ENCODE data around the gene ANGEL1. TPM values are rescaled to one million over a fixed set of nuclear protein-coding genes. Genes with fewer than 3 reads are reported as not detected.

ANGEL1 gene
- 10 to 100 TPM in 11 of 12 donors, not detected in 1; 12.7 to 31.7 (median 20.3) TPM for polyA plus RNA-seq (ENCODE audit: insufficient read length in 12 of 12)
- long read RNA-seq, donor 1, full-length matches to known transcripts: 3 of 3 reads
- long read RNA-seq, donor 1, partial matches to known transcripts: 0 of 3 reads
- long read RNA-seq, donor 1, other reads (novel, unspliced or antisense): 0 of 3 reads
- long read RNA-seq, donor 2, full-length matches to known transcripts: 2 of 2 reads
- long read RNA-seq, donor 2, partial matches to known transcripts: 0 of 2 reads
- long read RNA-seq, donor 2, other reads (novel, unspliced or antisense): 0 of 2 reads
- long read RNA-seq, donor 3, full-length matches to known transcripts: 2 of 2 reads
- long read RNA-seq, donor 3, partial matches to known transcripts: 0 of 2 reads
- long read RNA-seq, donor 3, other reads (novel, unspliced or antisense): 0 of 2 reads
- long read RNA-seq, donor 4, full-length matches to known transcripts: 1 of 1 reads
- long read RNA-seq, donor 4, partial matches to known transcripts: 0 of 1 reads
- long read RNA-seq, donor 4, other reads (novel, unspliced or antisense): 0 of 1 reads
- long read RNA-seq, donor 5, full-length matches to known transcripts: 5 of 5 reads
- long read RNA-seq, donor 5, partial matches to known transcripts: 0 of 5 reads
- long read RNA-seq, donor 5, other reads (novel, unspliced or antisense): 0 of 5 reads
- long read RNA-seq, donor 6, partial matches to known transcripts: 0 of 1 reads
- long read RNA-seq, donor 6, other reads (novel, unspliced or antisense): 0 of 1 reads
- long read RNA-seq, donor 7, full-length matches to known transcripts: 1 of 1 reads
- long read RNA-seq, donor 7, partial matches to known transcripts: 0 of 1 reads
- long read RNA-seq, donor 7, other reads (novel, unspliced or antisense): 0 of 1 reads
- long read RNA-seq, donor 8, partial matches to known transcripts: 0 of 1 reads
- long read RNA-seq, donor 8, other reads (novel, unspliced or antisense): 0 of 1 reads
- long read RNA-seq, donor 9, full-length matches to known transcripts: 1 of 1 reads
- long read RNA-seq, donor 9, partial matches to known transcripts: 0 of 1 reads
- long read RNA-seq, donor 9, other reads (novel, unspliced or antisense): 0 of 1 reads
- long read RNA-seq, donor 10, full-length matches to known transcripts: 1 of 1 reads
- long read RNA-seq, donor 10, partial matches to known transcripts: 0 of 1 reads
- long read RNA-seq, donor 10, other reads (novel, unspliced or antisense): 0 of 1 reads
- long read RNA-seq, donor 11, full-length matches to known transcripts: 1 of 1 reads
- long read RNA-seq, donor 11, partial matches to known transcripts: 0 of 1 reads
- long read RNA-seq, donor 11, other reads (novel, unspliced or antisense): 0 of 1 reads

GRCh38 chr14:76812422-76813383 is at the start of gene ANGEL1:
Gene ANGEL1, minus strand, starts transcription at chr14:76812882. Its CDS starts 55 bp downstream, at chr14:76812827.
- peak; percentile 90 for DNase-seq

GRCh38 chr14:76861574-76862255 is 49.0 kb upstream of the ANGEL1 start:
- DNase-seq: no peak

- no peak for DNase-seq
Measured at GRCh38 chr14:76856769-76857168, 44.1 kb upstream of the ANGEL1 start.

GRCh38 chr14:76855066-76855465 is 42.4 kb upstream of the ANGEL1 start:
- no peak for DNase-seq

- no peak for DNase-seq
Measured at GRCh38 chr14:76848879-76849278, 36.2 kb upstream of the ANGEL1 start.

GRCh38 chr14:76846331-76847047 is 33.8 kb upstream of the ANGEL1 start:
- DNase-seq: no peak

- DNase-seq: no peak
Measured at GRCh38 chr14:76844223-76844622, 31.5 kb upstream of the ANGEL1 start.

- DNase-seq: no peak
Measured at GRCh38 chr14:76842414-76842813, 29.7 kb upstream of the ANGEL1 start.

- DNase-seq: no peak
Measured at GRCh38 chr14:76837524-76837923, 24.8 kb upstream of the ANGEL1 start.

- DNase-seq: no peak
Measured at GRCh38 chr14:76836029-76836630, 23.4 kb upstream of the ANGEL1 start.

- no peak for DNase-seq
Measured at GRCh38 chr14:76834241-76834661, 21.6 kb upstream of the ANGEL1 start.

- DNase-seq: no peak
Measured at GRCh38 chr14:76833011-76833410, 20.3 kb upstream of the ANGEL1 start.

GRCh38 chr14:76832503-76832988 is 19.9 kb upstream of the ANGEL1 start:
- no peak for DNase-seq

- no peak for DNase-seq
Measured at GRCh38 chr14:76830556-76830955, 17.9 kb upstream of the ANGEL1 start.

GRCh38 chr14:76829650-76830421 is 17.2 kb upstream of the ANGEL1 start:
- peak; percentile 74 for DNase-seq

- DNase-seq: no peak
Measured at GRCh38 chr14:76829013-76829365, 16.3 kb upstream of the ANGEL1 start.

GRCh38 chr14:76828339-76829012 is 15.8 kb upstream of the ANGEL1 start:
- DNase-seq: no peak

Data from muscle of arm (tissue), 14 donors.